Ammon's horn (tissue), 1 donor: ENCODE results near the gene TSHZ2.
"Not testable (repeated sequence)": the region's sequence is repeated elsewhere in the genome, so short reads cannot be mapped to it uniquely, and the experiment has no call there.

Source experiments
- DNase-seq: peaks from one replicate; pipeline ENCODE4 v3.0.0-alpha.2; 2016; ENCODE audit warnings: low spot score

Gene TSHZ2

DNA sequence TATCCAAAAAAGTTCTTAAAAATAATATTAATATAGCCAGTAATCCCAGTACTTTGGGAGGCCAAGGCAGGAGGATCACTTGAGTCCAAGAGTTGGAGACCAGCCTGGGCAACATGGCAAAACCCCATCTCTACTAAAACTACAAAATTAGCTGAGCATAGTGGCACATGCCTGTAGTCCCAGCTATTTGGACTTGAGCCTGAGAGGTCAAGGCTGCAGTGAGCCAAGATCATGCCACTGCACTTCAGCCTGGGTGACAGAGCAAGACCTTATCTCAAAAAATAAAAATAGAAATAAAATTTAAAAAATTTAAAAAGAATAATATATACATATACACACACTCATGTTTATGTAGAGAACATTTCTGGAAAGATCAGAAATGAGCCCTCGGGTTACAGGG, 441.7 kb downstream of the TSHZ2 start:
- DNase-seq = not testable (repeated sequence)

DNA sequence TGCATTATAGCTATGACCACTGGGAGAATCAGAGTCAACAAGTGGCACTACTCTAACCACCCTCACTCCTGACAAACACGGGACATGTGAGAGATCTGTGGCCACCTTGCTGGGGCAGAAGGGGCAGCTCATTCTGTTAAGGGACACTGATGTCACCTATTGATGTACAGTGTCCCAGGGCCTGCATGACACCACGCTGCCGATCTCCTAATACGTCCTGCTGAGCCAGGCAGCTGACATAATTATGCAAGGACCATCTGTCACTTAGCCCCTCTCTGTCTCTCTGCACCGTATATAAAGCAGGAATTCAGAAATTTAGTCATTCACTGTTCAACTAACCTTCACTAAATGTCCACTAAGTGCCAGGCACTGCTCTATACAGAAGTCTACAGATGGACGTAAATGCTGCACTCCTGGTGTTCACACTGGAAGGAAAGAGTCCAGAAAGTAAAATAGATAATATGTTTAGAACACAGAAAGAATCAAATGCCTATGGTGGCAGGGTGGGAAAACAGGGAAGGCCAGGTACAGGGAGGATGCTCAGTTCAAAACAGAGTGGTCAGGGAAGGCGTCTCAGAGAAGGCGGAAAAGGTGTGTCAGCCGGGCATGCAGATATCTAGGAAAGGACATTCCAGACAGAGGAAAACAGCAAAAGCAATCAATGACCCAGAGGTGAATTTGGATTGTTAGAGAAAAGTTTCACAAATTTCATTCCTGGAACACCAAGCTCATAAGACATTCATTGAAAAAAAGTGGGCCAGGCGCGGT, 447.7 kb downstream of the TSHZ2 start:
- no peak for DNase-seq

DNA sequence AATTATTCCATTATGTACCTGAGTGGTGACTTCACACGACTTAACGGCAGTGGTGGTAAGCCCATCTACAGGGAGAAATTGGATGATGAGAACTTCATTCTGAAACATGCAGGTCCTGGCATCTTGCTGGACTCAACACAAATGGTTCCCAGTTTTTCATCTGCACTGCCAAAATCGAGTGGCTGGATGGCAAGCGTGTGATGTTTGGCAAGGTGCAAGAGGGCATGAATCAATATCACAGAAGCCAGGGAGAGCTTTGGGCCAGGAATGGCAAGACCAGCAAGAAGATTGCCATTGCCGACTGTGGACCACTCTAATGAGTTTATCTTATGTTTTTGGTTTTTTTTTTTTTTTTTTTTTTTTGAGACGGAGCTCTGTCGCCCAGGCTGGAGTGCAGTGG, 449.2 kb downstream of the TSHZ2 start:
- DNase-seq = no peak

DNA sequence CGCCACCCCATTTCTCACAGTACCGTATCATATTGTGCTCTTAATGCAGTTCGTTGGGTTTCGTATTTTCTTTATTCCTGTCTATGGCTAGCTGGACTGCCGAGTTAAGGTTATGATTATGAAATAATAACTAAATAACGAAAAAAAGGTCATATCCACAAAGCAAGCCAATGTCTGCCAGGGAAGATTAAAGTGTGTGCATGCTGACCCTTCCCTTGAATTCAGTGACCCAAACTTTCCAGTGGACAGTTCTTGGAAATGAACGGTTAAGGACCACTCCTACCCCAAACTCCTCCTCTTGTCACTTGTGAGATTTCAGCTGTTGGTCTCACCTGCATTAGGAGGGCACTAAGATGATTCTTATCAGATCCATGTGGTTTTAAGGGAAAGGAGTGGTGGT, 449.9 kb downstream of the TSHZ2 start:
- DNase-seq = no peak

DNA sequence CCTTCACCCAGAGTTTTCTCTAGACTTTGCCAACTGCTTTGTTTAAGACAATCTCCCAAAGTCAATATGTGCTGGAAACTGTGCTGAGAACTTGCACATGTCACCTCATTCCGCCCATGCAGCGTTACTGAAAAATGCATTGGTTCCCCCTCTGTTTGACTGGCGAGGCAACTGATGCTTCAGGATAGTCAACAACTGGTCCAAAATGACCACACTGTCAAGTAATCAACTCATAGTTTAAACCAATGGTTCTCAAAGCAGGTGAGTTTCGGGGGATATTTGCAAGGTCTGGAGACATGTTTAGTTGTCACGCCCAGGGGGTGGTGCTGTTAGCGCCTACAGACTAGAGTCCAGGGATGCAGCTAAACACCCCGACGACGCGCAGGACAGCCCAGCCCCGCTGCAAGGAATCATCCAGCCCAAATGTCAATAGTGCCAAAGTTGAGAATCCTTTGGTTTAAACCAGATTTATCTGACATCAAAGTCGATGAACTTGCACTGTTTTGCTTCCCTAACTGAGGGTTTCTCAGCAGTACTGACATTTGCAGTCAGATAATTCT, 451.5 kb downstream of the TSHZ2 start:
- no peak for DNase-seq

DNA sequence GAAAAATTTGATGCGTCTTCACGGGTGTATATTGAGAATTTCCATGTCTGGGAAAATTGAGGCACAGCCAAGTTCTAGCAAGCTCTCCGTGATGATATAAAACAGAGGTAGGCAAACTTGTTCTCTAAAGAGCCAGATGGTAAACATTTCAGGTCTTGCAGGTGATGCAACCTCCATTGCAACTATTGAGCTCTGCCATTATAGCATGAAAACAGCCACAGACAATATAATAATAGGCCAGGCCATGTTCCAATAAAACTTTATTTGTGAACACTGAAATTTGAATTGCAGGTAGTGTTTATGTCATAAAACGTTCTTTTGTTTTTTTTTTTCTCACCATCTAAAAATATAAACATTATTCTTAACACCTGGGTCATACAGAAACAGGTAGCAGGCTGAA, 453.3 kb downstream of the TSHZ2 start:
- DNase-seq = no peak

DNA sequence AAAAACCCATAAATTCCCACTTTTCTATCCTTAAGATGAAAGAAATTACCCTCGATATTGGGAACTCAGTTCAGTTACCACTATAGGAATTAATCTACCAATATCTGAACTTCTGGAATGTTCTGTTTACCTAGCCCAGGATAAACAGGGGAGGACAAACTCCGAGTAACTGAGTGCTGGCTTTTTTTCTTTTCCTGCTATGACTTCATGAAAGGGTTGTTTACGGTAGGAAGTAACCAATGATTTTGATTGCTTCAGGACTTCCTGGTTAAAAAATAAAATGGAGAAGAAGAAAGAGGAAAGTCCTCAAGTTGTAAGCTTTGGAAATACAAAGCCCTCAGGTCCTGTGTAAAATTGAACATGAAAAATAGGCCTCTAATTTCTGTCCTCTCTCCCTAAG, 453.8 kb downstream of the TSHZ2 start:
- DNase-seq = no peak

DNA sequence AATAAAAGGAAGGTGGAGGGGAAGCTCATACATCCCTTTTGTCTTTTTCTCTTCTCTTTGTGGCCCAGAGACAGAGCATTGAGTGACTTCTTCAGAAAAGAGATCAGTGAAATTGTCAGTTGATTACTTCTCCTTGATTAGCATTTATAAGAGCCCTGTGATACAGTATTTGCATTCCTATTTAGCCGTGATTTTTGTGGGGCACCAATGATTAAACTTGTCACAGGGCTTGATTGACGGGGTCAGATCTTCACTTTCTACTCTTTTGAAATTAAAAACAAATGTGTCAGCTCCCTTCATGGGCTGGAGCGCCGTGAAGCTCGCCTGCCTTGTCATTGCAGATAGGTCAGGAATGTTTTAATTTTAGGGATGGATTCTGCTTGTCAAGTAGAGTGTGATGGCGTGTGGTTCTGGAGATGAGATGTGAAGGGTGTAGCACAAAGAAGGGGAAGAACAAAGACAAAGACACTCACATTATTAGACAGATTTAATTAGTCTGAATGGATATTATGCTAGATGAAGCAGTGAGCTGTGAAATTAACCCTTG, 454.7 kb downstream of the TSHZ2 start:
- no peak for DNase-seq

DNA sequence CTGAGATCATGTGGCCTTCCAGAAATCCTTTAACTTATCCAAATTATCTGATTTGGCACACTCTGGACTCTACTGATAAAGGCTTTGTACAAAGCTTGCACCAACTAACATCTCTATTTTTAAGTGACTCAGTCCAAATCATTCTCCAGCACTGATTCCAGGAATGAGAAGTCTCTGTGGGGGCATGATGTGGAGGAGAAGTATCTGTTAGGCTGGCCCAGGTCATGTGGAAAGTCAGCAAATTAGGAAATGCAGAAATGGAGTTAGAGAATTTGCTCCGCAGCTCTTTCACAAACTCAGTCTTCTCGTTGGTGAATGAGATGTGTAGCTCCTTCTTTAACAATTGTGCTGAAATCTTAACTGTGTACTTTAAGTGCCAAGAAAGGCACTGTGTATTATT, 455.8 kb downstream of the TSHZ2 start:
- DNase-seq = no peak

DNA sequence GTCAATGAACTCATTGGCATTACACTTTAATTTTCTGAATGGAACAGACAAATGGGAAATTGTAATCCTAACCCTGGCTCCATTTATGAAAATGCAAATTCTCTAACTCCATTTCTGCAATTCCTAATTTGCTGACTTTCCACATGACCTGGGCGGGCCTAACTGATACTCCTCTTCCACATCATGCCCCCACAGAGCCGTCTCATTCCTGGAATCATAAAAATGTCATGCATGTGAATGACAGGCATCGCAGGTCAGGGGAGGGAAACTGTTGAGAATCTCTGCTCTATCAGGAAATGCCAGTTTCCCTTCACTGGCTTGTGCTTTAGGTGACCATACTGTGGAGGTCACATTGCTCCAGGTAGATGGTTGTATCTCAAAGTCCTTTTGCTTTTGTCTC, 456.4 kb downstream of the TSHZ2 start:
- DNase-seq = no peak

DNA sequence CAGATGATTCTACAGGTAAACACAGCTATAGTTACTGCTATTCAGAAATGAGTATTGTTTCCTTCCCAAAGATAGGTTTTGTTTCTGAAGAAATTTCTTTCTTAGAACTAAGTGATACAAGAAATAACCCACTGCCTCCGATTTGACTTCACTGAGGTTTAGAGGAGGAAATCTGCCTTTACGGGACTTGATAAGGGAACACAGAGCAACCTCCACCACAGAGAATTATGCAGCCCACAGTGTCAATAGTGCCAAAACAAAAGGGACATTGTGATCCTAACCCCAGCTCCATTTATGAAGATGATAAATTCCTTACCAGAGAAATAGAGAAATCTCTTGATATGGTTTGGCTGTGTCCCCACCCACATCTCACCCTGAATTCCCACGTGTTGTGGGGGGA, 456.8 kb downstream of the TSHZ2 start:
- DNase-seq = no peak

DNA sequence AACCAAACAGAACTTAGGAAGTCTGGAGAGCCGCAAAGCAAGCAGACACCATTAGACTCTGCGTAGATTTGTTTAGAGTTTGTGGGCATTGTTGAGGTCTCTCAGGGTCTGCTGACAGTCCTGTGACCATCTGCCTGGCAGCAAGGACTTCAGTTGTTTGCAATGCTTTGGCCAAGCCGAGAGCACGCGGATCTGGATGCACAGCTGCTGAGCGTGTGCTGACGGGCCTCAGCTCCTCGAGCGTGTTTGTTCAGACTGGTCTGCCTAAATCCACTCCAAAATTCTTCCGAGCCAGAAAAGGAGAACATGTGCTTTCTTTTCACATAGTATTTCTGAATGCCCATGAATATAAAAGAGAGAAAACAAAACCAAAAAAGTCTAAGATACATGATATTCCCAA, 462.5 kb downstream of the TSHZ2 start:
- DNase-seq = no peak

DNA sequence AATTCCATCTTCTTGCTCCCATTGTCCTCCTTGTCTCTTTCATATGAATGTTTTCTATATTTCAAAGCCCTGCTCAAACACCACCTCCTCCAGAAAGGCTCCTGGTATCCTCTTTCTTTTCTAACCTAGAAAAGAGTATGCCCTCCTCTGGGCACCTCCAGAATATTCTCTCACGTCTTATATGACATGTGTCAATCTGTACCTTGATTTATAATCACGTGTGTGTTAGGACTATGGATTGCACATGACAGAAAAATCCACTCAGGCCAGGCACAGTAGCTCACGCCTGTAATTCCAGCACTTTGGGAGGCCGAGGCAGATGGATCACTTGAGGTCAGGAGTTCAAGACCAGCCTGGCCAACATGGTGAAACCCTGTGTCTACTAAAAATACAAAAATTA, 464.8 kb downstream of the TSHZ2 start:
- DNase-seq = not testable (repeated sequence)

DNA sequence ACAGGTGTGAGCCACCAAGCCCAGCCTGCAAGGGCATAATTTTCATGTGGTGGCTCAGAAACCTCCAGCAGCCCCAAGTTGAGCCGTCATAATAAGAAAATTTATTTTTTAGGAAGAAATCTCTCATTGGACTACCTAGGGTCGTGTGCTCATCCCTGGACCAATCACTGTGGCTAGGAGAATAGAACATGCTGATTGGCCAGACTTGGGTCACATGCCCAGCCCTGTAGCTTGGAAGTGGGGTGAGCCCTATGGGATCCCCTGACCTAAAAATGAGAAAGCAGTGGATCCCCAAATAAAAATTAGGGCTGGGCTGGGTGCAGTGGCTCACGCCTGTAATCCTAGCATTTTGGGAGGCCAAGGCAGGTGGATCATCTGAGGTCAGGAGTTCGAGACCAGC, 466.2 kb downstream of the TSHZ2 start:
- no peak for DNase-seq

DNA sequence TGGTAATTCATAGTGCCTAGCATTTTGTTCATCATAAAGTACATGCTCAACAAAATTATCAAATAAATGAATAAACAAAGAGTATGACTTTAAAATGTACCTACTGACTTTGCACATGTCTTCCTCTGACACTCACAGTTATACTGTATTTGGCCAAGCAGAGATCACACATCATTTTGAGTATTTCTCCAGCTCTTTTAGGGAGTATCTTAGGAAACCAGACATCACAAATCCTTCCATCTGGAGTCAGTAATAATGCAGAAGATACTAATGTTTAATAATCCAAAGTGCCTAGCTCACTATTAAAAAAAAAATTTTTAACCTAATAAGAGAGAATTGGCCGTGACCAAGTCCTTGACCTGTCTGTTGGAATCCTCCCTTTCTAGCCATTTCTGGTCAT, 466.9 kb downstream of the TSHZ2 start:
- no peak for DNase-seq

DNA sequence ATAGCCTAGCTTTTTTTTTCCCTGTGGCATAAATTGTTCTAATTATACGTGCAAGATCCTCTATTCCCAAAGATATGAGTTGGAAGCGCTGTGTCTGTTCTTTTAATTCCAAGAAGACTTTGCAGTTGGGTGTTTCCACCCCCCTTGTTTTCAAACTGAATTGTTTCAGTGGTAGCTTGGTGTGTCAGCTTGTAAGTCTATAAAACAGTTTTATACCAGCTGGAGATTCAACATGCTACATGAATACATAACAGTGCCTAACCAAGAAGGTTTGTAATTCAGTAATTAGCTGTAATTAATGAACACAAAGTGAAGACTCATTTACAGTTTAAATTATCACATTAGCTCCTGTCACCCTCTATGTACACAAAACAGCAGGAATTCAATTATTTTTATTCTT, 467.5 kb downstream of the TSHZ2 start:
- DNase-seq = no peak

DNA sequence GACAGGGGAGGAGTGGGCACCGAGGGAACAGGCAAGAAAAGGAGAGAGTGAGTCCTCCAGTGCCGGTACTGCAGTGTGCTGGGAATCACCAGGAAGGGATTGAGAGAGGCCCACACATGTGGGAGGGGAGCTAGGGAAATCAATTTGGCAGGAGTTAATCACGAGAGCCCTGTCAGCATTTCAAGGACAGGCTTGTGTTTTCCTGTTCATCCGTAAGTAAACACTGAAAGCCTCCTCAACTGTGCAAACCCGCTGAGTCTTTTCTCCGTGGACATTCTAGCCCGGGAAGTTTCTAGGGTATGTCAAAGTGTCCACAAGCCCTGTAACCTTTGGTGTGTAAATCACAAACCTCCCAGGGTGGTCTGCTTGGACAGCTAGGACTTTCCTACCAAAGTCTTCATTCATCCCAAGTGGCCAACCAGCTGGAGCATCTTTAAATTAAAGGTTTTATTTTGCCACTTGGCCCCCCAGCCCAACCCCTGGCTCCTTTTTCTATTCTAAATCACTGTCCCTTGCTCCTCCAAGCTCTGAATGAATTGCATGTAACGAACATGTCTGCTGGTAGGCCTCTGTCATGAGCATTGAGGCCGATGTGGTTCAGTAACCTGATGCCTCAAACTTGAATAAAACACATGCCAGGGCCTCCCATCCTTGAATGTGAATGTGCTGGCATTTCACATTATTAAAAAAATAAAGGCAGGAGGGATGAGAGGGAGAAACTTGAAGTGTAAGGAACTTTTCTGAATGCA, 472.4 kb downstream of the TSHZ2 start:
- DNase-seq = no peak

DNA sequence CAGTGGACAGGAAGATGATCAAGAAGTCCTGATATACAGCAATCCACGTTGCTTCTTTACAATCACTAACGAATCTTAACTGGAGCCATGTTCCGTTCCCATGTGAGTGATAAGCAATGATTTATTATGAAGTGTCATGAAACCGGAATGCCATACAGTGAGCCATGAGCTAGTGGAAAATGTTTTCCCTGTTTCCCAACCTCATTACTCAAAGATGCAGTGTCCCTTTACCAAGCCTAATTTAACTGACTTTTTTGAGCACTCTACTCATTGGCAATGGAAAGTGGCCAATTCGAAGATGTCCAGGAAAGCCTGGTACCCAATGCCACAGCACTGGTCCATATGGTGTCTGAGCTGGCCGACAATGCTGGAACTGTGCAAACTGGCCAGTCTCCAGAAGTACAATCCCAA, 473.2 kb downstream of the TSHZ2 start:
- DNase-seq = no peak

DNA sequence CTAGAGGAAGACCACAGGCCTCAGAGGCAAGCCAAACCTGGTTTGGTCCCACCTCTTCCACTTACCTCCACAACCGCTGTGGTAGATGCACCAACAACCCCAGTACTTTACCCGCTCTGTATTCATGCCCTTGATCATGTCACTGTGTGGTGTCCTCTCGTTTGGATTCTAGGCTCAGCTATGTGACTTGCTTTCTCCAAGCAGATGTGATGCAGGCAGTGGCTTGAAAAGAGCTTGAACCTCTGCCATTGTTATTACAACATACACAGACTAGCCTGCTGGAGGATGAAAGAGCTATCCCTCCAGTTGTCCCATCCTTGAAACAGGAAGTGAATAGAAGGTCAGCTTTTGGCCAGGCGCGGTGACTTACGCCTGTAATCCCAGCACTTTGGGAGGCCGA, 473.8 kb downstream of the TSHZ2 start:
- no peak for DNase-seq

DNA sequence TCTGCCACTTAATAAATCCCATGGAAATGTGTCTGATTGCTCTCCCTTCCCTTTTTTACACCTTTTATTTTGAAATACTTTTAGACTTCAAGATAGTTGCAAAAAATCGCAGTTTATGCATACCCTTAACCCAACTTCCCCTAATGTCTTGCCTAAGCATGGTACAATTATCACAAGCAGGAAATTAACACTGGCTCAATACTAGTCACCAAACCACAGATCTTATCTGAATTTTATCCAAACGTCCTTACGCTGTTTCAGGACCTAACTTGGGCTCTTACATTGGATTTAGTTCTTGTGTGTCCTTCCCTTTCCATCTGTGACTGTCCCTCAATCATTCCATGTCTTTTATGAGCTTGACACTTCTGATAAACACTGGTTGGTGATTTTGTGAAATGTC, 475.2 kb downstream of the TSHZ2 start:
- no peak for DNase-seq

DNA sequence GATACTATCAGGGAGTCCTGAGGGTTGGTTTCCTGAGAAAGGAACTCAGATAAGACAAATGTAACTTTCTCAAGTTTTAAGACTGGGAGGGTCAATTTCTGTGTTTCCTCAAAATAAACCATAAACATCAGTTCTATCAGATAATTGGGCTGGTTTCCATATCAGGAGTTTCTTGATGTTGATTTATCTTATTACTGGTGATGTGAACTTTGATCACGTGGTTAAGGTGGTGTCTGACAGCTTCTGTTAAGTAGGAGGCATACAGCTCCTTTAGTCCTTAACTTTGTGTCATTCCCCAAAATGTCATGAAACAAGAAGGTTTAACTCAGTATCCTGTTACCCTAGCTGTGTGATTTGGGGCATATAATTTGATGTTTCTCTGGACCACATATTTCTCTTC, 476.3 kb downstream of the TSHZ2 start:
- DNase-seq = no peak

DNA sequence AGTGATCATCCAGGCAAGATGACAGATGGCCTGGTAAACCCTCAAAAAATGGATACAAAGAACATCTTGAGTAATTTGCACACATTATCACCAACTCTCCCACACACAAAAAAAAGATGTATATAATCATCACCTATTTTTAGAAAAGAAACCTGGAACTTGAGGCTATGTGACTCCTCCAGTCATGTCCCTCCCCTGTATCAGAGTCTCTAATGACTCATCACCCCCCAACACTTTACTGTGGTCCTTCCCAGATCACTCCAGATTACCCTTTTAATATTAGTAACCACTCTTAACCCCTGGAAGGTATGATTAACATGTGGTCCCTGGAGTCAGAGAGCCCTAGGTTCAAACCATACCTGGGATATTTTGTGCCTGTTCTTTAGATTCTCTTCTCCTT, 476.7 kb downstream of the TSHZ2 start:
- DNase-seq = no peak

DNA sequence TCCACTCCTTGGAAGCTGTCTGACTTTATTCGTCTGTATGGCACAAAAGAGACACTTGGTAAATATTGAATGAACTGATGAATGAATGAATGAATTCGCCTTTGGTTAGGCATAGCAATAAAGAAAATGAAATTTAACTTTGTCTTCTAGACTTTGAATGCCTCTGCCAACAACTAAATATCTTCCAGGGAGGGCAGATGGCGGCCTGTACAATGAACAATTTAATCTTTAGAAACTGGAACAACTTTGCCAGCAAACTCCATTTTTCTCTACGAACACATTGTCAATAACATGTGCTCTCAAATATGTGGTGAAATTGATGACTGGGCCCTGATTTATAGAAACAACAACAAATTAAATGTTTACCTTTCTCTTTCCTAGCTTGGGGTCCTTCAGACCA, 480.9 kb downstream of the TSHZ2 start:
- DNase-seq = no peak
